Measurements from ENCODE around the gene ZDHHC19.
"Not testable (repeated sequence)": the region's sequence is repeated elsewhere in the genome, so short reads cannot be mapped to it uniquely, and the experiment has no call there.

ZDHHC19 gene

GRCh38 chr3:196225086-196225485, 13.9 kb upstream of the ZDHHC19 start:
- DNase-seq: no peak

DNA sequence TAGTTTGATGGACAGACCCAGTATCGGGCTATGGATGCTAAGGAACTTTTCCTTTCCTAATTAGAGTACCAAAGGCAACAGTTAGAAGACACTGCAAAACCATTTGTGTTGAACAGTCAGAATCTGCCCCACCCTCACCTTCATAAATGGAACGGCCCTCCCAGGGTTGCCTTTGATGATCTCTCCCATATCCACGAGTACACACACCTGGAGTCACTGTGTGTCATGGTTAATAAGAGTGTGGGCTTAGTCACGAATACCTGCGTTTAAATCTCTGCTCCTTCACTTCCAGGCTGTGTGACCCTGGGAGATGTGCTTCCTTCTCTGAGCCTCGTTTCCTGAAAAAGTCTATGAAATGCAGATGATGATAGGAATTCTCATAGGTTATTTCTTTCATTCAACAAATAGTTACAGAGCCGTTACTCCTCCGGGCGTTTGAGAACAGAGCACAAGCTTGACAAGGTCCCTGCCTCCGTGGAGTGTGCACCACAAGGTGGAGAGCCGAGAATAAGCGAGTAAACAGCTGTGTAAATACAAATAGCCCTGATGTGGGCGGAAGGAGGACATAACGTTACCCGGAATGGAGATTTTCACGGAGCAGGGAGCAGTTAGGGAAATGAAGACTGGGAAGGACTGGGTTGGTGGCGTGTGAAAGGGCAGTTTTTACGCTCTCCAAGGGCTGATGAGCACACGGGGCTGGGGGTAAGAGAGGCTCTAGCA, 11.8 kb upstream of the ZDHHC19 start:
- no peak for DNase-seq

- no peak for DNase-seq
Measured at GRCh38 chr3:196220991-196221390, 9.8 kb upstream of the ZDHHC19 start.

GRCh38 chr3:196220587-196220986, 9.4 kb upstream of the ZDHHC19 start:
- DNase-seq: no peak

GRCh38 chr3:196219970-196220311, 8.7 kb upstream of the ZDHHC19 start:
- no peak for DNase-seq

- DNase-seq: no peak
Measured at GRCh38 chr3:196219194-196219969, 8.2 kb upstream of the ZDHHC19 start.

DNA sequence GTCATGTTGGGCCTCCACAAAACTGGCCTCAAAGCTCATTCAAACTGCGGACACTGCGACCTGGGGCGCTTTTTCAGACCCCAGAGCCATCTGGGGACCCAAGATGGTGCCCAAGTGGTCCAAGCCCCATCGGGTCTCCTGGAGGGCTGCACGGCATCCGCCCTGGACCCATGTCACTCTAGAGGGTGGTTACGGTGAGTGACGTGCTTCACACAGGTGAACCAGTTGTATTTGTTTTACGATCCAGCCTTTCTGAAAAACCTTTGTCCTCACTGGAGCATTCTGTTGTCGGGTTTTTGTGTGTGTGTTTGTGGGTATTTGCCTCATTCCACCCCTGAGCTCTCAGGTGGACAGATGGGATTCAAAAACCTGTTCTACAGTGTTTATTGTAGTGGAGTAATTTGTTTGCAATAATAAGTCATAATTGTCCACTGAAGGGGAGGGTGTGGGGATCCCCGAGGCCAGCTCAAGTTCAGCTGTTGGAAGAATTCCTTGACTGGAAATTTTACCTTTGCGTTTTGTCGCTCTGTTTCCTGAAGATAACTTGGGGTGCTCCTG, 7.0 kb upstream of the ZDHHC19 start:
- DNase-seq: no peak

DNA sequence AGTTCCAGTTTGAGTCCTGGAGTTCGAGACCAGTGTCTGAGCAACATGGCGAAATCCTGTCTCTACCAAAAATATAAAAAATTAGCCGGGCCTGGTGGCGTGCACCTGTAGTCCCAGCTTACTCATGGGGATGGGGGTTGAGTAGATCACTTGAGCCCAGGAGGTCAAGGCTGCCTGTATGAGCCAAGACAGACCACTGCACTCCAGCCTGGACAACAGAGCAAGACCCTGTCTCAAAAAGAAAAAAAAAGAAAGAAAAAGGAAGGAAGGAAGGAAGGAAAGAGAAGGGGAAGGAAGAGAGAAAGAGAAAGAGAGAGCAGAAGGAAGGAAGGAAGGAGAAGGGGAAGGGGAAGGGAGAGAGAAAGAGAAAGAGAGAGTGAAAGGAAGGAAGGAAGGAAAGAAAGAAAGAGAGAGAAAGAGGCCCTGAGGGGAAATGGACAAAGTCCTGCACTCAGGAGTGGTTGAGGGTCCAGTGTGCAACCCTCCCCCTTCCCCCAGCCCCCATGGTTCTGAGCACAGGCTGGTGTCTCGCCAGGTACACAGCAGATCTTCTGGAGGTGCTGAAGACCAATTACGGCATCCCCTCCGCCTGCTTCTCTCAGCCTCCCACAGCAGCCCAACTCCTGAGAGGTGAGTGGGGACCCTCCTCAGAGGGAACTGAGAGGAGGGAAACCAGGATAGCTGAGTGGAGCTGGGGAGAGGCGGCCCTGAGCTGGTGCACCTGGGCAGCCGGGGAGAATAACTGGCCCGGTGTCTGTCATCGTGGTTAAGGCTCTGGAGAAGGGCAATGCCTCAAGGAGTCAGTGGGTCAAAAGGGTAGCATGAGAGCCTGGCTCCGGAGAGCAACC, 6.3 kb upstream of the ZDHHC19 start:
- no peak for DNase-seq

- DNase-seq: no peak
Measured at GRCh38 chr3:196216681-196217211, 5.5 kb upstream of the ZDHHC19 start.

GRCh38 chr3:196216089-196216564, 4.9 kb upstream of the ZDHHC19 start, which contains the start of gene SLC51A:
Gene SLC51A, plus strand, starts transcription at chr3:196216534. Its CDS starts 179 bp downstream, at chr3:196216713.
- DNase-seq: no peak

DNA sequence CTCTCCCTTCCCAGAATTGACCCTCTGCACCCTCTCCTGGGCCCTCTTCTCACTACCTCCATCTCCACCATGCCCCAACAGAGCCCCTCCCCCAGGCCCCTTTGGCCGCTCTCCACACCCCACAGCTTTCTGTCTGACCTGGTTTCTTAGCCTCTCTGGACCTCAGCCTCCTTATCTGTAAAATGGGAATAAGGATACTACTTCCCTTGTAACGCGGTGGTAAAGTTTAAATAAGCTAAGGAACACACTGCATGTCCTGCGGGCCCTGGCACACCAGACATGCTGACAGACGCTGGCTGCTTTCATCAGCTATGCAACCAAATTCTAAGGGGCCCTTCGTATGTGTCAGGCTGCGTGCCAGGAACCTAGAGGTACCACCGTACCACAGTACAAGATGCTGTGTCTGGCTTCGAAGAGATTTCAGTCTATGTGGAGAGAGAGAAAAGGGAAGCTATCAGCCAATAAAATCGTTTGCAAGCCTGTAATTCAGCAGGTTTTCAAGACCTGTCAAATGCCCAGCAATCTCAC, 4.4 kb upstream of the ZDHHC19 start:
- DNase-seq: no peak

DNA sequence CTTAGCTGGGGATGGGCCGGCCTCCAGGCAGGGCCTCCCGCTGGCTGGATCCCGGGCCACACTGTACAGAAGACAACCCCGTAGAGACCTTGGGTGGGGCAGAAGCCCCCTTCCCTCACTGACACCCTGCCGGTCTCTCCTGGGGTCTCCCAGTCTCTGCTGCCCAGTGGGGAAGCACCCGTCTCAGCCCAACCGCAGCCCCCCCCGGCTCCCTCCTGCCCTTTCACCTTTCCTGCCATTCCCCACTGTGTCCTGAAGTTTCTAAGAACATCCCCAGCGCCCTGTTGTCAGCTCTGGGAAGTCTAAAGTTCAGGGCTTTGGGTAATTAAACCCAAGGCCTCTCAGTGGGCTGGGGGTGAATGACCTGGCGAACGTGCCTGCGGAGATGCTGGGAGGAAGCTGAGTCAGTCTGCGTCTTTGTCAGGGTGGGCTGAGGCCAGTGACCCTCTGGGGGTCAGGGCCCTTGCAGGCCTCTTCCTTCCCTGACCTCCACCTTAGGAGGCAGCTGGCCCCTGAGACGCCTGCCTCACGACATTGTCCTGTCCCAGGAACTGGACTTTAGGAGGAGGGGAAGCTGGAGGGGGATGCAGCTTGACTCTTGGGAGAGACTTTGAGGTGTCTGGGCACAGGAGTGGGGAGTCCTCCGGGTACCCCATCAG, 3.7 kb upstream of the ZDHHC19 start:
- no peak for DNase-seq

- DNase-seq: not testable (repeated sequence)
Measured at GRCh38 chr3:196209944-196210672, 1.1 kb downstream of the ZDHHC19 start.

- DNase-seq: no peak
Measured at GRCh38 chr3:196208942-196209695, 2.1 kb downstream of the ZDHHC19 start.

GRCh38 chr3:196207833-196208607, 3.2 kb downstream of the ZDHHC19 start:
- DNase-seq: no peak

DNA sequence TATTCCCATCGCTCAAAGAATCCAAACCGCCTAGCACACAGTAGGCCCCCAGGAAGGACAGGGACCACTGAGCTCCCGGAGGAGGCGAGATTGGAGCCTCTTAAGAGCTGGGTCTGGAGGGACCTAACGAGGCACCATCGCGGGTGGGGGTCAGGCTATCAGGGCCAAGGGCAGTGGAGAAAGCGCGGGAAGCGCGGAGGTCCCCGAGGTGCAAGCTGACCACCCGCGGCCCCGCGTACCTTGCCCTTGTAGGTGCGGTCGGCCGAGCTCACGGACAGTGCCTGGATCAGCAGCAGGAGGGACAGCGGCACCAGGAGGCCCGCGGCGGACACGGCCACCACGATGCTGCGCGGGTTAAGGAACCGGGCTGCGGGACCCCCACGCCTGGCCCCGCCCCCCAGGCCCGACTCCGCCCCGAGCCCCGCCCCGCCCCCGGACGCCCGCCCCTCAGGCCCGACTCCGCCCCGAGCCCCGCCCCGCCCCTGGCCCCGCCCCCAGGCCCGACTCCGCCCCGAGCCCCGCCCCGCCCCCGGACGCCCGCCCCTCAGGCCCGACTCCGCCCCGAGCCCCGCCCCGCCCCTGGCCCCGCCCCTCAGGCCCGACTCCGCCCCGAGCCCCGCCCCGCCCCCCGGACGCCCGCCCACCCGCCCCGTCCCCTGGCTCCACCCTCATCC, 3.9 kb downstream of the ZDHHC19 start:
- no peak for DNase-seq

DNA sequence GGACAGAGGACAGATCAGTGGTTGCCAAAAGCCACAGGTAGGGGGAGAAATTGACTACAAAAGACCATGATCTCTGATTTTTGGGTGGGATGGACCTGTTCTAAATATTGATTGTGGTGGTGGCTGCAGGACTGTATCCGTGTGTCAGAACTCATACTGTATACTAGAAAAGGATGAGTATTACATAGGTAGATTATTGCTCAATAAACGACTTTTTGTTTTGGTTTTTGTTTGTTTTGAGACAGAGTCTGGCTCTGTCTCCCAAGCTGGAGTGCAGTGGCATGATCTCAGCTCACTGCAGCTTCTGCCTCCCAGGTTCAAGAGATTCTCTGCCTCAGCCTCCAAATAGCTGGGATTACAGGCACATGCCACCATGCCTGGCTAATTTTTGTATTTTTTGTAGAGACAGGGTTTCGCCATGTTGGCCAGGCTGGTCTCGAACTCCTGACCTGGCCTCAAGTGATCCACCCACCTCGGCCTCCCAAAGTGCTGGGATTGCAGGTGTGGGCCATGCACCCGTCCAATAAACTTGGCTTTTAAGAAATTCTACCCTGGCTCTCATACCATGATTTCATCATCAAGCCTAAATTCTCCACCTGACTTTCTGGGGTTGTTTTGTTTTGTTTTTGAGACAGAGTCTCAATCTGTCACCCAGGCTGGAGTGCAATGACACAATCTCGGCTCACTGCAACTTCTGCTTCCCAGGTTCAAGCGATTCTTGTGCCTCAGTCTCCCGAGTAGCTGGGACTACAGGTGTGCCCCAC, 5.6 kb downstream of the ZDHHC19 start:
- not testable (repeated sequence) for DNase-seq

- no peak for DNase-seq
Measured at GRCh38 chr3:196203846-196204245, 7.4 kb downstream of the ZDHHC19 start.

All from NCI-H1105 treated with DMSO at 0.1 percent for 48 hours (cell line).